Naive thymus-derived CD8-positive, alpha-beta T cell (primary cell): ENCODE data around the gene CADM1. TPM values are rescaled to one million over a fixed set of nuclear protein-coding genes. Genes with fewer than 3 reads are reported as not detected.
A peak's percentile ranks its signal among the peaks of the same experiment; 100 is the strongest.

ENCODE experiments used
- ATAC-seq, 2 donors: fragments of 150-1000 bp; cut with Tn5 transposase in 1 of 2; sonication (Bioruptor Pico), chemical (Tn5 transposase) in 1 of 2; 1 replicate in 1 of 2; 2 replicates in 1 of 2; pipeline ENCODE4 v1.10.0; 2021; ENCODE audit warnings: mild to moderate bottlenecking in 2 of 2, moderate library complexity in 2 of 2
- POLR2A ChIA-PET: fragments of 350-600 bp; sonication (Branson Sonifier 250); formaldehyde crosslinking; loops from one replicate; lab custom pipeline; 2021; ENCODE audit warnings: antibody characterized with exemption; lab: Charles Lee
- DNase-seq, 10 donors: peaks; one replicate each; pipeline versions ENCODE4 v3.0.0 to v3.0.0-alpha.2; 2020 to 2022
- H3K27ac Mint-ChIP-seq, 10 donors: one replicate each; pipeline ENCODE4 v1.8.0; 2020 to 2022; ENCODE audit warnings: mild to moderate bottlenecking in 10 of 10, mixed read lengths in 10 of 10, moderate library complexity in 4 of 10, inconsistent platforms in 1 of 10
- H3K27me3 Mint-ChIP-seq, 5 donors: one replicate each; pipeline ENCODE4 v1.8.0; 2021 to 2022; ENCODE audit warnings: mixed read lengths in 5 of 5
- H3K36me3 Mint-ChIP-seq, 3 donors: one replicate each; pipeline ENCODE4 v1.8.0; 2020 to 2022; ENCODE audit warnings: mixed read lengths in 3 of 3, mild to moderate bottlenecking in 2 of 3, inconsistent platforms in 1 of 3
- H3K4me1 Mint-ChIP-seq, 4 donors: one replicate each; pipeline ENCODE4 v1.8.0; 2021 to 2022; ENCODE audit warnings: mixed read lengths in 4 of 4
- H3K4me3 Mint-ChIP-seq, 10 donors: one replicate each; pipeline ENCODE4 v1.8.0; 2020 to 2022; ENCODE audit warnings: mild to moderate bottlenecking in 10 of 10, mixed read lengths in 10 of 10, moderate library complexity in 6 of 10, inconsistent platforms in 1 of 10
- H3K9me3 Mint-ChIP-seq, 9 donors: one replicate each; pipeline ENCODE4 v1.8.0; 2020 to 2022; ENCODE audit warnings: mixed read lengths in 9 of 9, mild to moderate bottlenecking in 3 of 9, inconsistent platforms in 1 of 9, moderate library complexity in 1 of 9
- polyA plus RNA-seq, 3 donors: library from polyadenylated mRNA; unstranded; fragments of 300-500 nt; fragmentation: Illumina TruSeq; gene quantifications; one replicate each; pipeline ENCODE4 v1.2.3, GENCODE V29; 2021
- total RNA-seq, 8 experiments: library from RNA in 2 of 8; stranded (reverse) in 2 of 8; gene quantifications; one replicate each; pipeline ENCODE4 v1.2.3 and lab custom pipeline; 2021 to 2026

Gene CADM1
- total and polyA plus RNA-seq, 5 experiments from 2014 or later = 3.5 TPM; not detected in 4

DNA sequence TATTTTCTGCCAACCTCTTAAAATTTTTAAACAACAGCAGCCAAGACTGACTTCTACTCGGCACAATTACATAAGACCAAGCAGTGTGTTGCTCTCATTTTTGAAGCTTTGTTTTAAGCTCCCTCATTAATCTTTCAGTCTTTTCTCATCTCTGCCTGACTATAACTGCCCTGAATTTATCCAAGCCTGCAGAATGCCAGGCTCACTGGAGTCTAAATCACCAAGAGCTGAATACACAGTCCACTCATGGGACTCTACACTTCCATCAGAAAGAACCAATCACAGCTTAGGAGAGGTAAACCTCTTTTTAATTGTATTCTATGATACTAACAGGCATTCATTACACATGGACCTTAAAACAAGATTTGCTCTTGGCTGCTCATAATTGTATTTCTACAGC is 178.7 kb downstream of the CADM1 start:
- no peak overlapping the region for H3K4me3 Mint-ChIP-seq
- POLR2A ChIA-PET = no interaction called here
- no peaks in the 10 kb centered on the region for H3K9me3 Mint-ChIP-seq
- peaks cover 0 to 20% (median 4%) of the 10 kb centered on the region in 5 donors for H3K27me3 Mint-ChIP-seq
- ATAC-seq (no peak), DNase-seq (no peak)
- peaks cover 0 to 8% (median 3%) of the 10 kb centered on the region in 4 donors for H3K4me1 Mint-ChIP-seq
- no peak overlapping the region for H3K27ac Mint-ChIP-seq
- H3K36me3 Mint-ChIP-seq = no peaks in the 10 kb centered on the region

DNA sequence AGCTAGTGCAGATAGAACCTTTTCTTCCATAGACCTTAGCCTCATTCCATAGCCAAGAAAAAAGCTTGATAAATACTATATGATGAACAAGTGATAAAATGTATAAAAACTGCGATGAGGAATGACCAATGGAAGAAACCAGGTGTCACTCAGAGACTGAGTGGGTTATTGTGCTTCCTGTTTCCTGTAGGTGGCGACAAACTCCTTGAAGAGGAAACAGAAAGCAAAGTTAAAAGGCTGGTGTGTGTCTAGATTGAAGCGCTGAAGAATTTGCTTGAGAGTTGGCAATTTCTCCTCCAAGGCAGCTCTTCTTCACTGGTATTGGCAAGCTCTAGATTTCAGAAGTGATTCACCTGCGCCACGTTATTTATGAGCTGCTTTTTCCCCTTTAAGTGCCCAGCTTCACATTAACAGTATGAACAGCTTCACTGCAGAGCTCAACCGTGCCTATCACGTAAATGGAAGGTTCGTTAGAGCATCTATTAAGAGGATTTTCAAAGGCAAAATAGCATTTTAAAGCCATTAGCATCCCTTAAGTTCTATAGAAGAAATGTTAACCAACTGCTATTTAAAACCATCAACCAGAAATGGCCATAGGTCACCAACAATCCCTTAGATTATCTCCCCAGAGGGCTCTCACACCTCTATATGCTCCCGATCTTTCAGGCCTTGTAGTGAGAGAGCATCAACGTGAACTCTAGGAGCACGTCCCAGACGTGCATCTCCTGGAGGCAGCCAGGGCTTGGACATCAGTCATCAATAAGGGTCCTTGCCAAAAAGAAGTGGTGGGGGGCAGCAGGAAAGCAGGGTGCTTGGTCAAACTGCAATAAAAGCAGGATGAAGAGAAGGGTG is 179.4 kb downstream of the CADM1 start:
- Mint-ChIP-seq H3K27ac (no peak overlapping the region), H3K4me1 (peaks cover 0 to 8% (median 3%) of the 10 kb centered on the region in 4 donors), H3K36me3 (no peaks in the 10 kb centered on the region), H3K27me3 (peaks cover 0 to 20% (median 4%) of the 10 kb centered on the region in 5 donors), H3K9me3 (no peaks in the 10 kb centered on the region), H3K4me3 (no peak overlapping the region)
- DNase-seq (peak in 3 of 10 donors; percentile 27 to 35 (median 28)), ATAC-seq (peak in 1 of 2 donors; percentile 38)
- POLR2A ChIA-PET = no interaction called here

DNA sequence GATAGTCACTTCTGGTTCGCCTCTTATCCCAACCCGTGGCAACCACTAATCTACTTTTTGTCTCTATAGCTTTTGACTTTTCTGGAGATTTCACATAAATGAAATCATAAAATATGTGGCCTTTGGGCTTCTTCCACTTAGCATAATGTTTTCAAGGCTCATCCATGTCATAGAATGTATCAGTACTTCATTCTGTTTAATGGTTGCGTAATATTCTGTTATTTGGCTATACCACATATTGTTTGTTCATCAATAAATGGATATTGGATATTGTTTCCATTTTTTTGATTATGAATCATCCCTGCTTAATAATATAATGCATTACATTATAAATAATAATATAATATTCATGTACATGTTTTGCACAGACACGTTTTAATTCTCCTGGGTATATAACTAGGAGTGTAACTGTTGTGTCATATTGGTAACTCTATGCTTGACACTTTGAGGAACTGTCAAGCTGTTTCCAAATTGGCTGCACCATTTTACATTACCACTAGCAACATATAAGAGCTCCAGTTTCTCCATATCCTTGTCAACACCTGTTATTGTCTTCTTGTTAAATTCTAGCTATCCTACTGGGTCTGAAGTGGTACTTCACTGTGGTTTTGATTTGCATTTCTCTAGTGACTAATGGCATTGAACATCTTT is 181.5 kb downstream of the CADM1 start:
- Mint-ChIP-seq H3K4me3 (no peak overlapping the region), H3K4me1 (peaks cover 0 to 8% (median 3%) of the 10 kb centered on the region in 4 donors), H3K9me3 (no peaks in the 10 kb centered on the region), H3K27ac (no peak overlapping the region), H3K36me3 (no peaks in the 10 kb centered on the region), H3K27me3 (peaks cover 0 to 20% (median 4%) of the 10 kb centered on the region in 5 donors)
- DNase-seq = no peak
- ATAC-seq = no peak
- POLR2A ChIA-PET = no interaction called here

DNA sequence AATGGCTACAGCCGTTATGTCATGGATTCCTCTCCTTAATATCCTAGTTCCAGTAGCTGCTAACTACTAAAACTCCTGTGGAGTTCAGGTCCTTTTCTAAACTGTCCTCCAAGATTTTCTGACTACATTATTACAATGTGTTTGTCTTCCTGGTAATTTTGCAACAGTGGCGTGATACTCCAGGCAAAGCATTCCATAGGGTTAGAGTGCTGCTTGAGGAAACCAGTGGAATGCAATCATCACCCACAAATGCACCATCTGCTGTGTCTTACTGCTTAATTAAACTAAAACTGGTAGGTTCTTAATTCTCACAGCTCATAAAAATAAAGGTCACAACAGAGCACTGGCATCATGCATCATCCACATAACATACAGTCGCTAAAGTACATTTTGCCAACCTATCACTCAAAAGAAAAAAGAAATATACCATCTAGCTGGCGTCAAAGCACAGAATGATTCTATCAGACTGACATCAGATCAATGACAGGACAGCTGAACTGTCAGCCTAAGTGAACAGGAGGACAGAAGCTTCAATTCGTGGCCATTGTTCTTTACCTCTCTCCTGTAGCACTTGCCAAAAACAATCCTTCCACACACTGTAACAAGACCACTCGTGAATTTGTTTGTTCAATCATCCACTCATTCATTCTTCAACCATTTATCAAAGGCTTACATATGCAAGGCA is 182.5 kb downstream of the CADM1 start:
- Mint-ChIP-seq H3K4me3 (no peak overlapping the region), H3K27ac (no peak overlapping the region), H3K36me3 (no peaks in the 10 kb centered on the region), H3K4me1 (peaks cover 0 to 8% (median 3%) of the 10 kb centered on the region in 4 donors), H3K9me3 (no peaks in the 10 kb centered on the region), H3K27me3 (peaks cover 0 to 20% (median 4%) of the 10 kb centered on the region in 5 donors)
- ATAC-seq (no peak), DNase-seq (no peak)
- POLR2A ChIA-PET = no interaction called here

DNA sequence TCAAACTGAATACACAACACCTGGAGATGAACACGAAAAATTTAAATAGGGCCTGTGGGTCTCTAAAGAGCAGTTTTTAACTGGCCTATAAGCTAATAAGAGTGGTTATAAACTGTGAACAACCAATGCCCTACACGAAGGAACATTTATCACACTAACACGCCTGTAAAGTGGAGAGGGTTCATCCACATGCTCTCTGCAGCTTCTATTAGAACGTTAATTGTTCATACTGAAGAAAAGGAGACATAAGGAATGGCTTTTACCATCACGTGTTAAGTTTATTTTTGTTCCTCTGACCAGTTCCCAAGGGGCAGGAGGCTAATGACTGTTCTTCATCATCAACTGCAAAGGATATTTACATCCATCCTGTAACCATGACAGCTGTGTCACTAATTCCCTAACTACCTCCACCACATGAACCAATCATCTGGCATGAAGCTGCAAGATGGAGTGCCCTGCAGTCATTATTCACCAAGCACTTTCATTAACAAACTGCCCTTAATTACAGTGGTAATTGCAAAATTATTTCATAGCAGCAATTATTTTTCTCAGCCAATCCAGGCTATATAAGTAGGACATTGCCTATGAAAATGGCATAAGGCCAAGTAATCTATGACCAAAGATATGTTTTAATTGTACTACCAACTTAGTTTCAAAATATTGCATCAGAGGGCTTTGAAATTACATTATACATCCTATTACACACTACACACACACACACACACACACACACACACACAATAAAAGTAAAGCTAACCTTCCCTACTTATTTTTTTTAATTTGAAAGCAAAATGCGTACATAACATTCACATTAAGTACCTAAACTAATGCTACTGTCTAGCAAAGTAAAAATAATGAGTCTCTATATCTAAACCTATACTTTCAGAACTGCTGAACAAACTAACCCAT is 186.7 kb downstream of the CADM1 start:
- Mint-ChIP-seq H3K36me3 (no peaks in the 10 kb centered on the region), H3K9me3 (no peaks in the 10 kb centered on the region), H3K4me1 (no peaks in the 10 kb centered on the region), H3K4me3 (no peak overlapping the region), H3K27me3 (peaks cover 0 to 8% (median 0%) of the 10 kb centered on the region in 5 donors), H3K27ac (no peak overlapping the region)
- DNase-seq (no peak), ATAC-seq (no peak)
- POLR2A ChIA-PET = no interaction called here

DNA sequence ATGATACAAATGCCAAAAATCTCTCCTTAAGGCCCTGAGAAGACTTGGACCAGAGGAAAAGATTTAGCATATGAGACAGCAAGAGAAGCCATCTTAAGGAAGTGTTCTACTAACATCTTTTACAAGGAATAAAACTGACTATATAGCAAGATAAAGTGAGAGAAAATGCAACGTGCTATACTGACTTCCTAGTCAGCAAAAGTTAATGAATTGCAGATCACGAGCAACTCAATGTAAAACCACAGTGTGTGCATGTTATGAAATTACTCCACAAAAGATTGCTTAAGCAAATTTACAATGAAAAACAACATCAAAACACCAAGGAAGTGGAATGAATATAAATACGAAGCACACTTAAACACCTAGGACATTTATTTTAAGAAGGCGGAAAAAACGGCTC is 187.5 kb downstream of the CADM1 start:
- DNase-seq = no peak

DNA sequence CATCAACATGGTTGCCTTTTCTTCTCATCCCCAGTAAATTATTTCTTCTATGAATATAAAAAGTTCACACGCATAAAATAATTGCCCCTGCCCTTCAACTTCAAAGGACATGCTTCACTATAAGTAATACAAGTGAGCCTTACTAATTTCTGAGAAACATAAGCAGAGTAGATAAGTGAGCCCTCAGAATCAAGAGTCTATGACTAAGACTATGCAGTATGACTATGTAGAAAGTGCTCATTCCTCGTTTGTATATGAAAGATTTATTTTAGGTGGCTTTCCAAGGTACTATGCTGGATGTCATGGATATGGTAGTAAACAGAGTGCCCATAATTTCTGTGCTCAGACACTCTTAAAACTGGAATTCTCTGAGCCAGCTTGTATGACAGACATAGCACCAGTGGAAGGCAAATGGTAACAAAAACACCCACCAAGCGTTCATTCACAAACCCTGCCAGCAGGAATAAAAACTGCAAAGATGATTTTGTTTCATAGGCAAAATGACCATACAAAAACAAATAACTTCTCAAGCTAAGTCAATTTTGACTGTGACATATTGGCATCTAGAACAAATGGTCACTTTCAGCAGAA is 189.8 kb downstream of the CADM1 start:
- DNase-seq (no peak), ATAC-seq (no peak)
- Mint-ChIP-seq H3K9me3 (no peaks in the 10 kb centered on the region), H3K27me3 (peaks cover 0 to 9% (median 3%) of the 10 kb centered on the region in 5 donors), H3K4me1 (no peaks in the 10 kb centered on the region), H3K36me3 (no peaks in the 10 kb centered on the region), H3K27ac (no peak overlapping the region), H3K4me3 (no peak overlapping the region)
- POLR2A ChIA-PET = no interaction called here

More for the DNA sequence above, 187.5 kb downstream of the CADM1 start:
- Mint-ChIP-seq H3K27me3 (peaks cover 0 to 3% (median 0%) of the 10 kb centered on the region in 5 donors), H3K4me3 (no peak overlapping the region), H3K36me3 (no peaks in the 10 kb centered on the region), H3K9me3 (no peaks in the 10 kb centered on the region), H3K27ac (no peak overlapping the region), H3K4me1 (no peaks in the 10 kb centered on the region)
- ATAC-seq = no peak
- POLR2A ChIA-PET = no interaction called here

DNA sequence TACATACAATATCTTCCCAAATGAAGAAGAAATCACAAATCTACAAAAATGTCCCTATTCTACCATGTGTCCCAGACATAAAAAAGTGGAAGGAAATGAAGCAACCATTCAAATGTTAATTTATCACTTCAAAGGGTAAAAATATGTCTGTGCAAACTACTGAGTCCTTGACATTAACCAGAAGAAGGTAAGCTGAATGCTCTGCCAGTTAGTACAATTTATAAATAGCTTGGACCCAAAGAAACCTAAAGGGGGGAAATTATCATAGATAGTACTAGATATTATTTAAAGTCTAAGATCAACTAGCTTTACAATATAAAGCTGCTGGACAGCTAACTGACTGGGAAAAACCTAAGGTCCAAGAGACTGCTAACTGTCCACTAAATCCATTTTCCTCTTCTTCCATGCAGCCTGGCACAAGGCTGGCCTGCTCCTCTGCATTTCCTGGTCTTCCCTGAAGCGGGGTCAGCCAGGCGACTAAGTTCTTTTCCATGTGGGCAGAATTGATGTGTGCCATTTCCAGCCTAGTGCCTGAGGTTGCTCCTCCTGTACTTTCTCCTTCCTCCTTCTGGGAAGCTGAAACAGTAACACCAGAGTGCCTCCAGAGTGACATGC is 190.9 kb downstream of the CADM1 start:
- no peaks in the 10 kb centered on the region for H3K36me3 Mint-ChIP-seq
- H3K9me3 Mint-ChIP-seq = no peaks in the 10 kb centered on the region
- DNase-seq (no peak), ATAC-seq (no peak)
- H3K4me1 Mint-ChIP-seq = no peaks in the 10 kb centered on the region
- H3K27me3 Mint-ChIP-seq = peaks cover 0 to 9% (median 3%) of the 10 kb centered on the region in 5 donors
- POLR2A ChIA-PET = no interaction called here
- H3K27ac Mint-ChIP-seq = no peak overlapping the region
- H3K4me3 Mint-ChIP-seq = no peak overlapping the region

DNA sequence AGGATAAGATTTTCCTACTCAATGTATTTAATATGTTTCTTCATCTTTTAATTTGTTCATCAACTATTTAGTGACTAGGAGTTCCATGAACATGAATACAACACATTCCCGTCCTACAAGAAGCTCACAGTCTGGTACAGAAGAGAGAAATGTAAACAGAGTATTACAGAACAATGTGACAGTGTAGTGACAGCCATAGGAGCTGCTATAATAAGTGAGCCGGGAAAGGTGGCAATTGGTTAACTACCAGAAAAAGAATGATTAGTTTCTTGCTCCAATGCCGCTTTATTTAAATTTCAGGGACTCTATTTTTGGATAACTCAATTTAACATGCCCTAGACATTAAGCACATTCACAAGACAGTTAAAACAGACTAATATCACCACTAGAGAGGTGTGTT is 192.3 kb downstream of the CADM1 start:
- Mint-ChIP-seq H3K36me3 (no peaks in the 10 kb centered on the region), H3K4me1 (no peaks in the 10 kb centered on the region)
- POLR2A ChIA-PET = no interaction called here

DNA sequence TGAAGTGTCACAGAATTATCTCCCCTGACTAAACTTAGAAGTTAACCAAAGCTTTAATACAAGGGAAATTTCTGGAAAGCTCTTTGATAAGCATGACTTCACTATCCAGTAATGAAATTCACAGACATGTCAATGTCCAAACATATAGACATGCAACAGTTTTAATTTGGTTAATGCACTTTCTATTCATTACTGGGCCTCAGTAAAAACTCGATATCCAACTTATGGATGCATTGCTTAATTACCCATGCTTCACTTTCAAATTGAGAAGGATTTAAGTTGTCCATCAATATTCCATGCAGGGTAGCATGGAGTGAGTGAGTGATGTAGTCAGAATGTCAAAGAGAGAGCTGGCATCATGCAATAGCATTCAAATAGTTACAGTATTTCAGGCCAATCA is 197.5 kb downstream of the CADM1 start:
- no peaks in the 10 kb centered on the region for H3K4me1 Mint-ChIP-seq
- DNase-seq (no peak), ATAC-seq (no peak)
- H3K4me3 Mint-ChIP-seq = no peak overlapping the region
- POLR2A ChIA-PET = no interaction called here
- H3K27ac Mint-ChIP-seq = no peak overlapping the region
- no peaks in the 10 kb centered on the region for H3K9me3 Mint-ChIP-seq
- no peaks in the 10 kb centered on the region for H3K36me3 Mint-ChIP-seq
- peaks cover 0 to 9% (median 6%) of the 10 kb centered on the region in 5 donors for H3K27me3 Mint-ChIP-seq

More for the DNA sequence above, 192.3 kb downstream of the CADM1 start:
- peaks cover 0 to 9% (median 3%) of the 10 kb centered on the region in 5 donors for H3K27me3 Mint-ChIP-seq
- H3K27ac Mint-ChIP-seq = no peak overlapping the region
- ATAC-seq (no peak), DNase-seq (no peak)
- no peaks in the 10 kb centered on the region for H3K9me3 Mint-ChIP-seq
- no peak overlapping the region for H3K4me3 Mint-ChIP-seq

DNA sequence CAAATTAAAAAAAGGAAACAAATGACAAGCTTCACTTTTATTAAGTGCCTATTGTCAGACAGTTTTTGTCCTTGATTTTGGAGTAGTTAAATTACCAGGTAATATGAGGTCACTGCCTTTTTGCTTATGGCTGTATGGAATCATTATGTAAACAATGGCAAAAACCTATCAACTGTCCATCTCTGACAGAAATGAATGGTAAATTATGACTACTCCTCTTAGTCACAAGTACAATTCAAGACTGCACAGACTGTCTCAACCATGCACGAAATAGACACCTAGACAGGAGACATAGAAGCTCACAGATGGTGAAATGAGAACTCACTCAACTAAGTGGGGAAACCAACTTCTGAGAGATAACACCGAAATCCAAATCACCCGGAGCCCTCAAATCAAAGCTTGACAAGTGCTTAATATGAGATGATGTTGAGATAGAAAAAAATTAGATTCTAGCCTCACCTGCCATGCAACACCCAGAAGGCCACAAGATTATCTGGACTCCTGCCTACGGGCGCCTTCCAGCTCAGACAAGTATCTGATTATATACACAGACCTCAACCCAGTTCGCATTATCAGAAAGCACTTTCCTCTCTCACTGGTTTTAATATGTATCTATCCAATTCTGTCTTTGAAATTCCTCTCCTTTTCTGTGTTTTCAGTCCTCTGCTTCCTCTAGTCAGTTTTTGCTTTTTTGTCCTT is 199.3 kb downstream of the CADM1 start:
- Mint-ChIP-seq H3K36me3 (no peaks in the 10 kb centered on the region), H3K9me3 (no peaks in the 10 kb centered on the region), H3K4me3 (no peak overlapping the region), H3K27ac (no peak overlapping the region), H3K4me1 (no peaks in the 10 kb centered on the region), H3K27me3 (peaks cover 0 to 11% (median 3%) of the 10 kb centered on the region in 5 donors)
- DNase-seq (no peak), ATAC-seq (no peak)
- POLR2A ChIA-PET = no interaction called here
